ENCODE measurements around the gene SUN5.
A peak's percentile ranks its signal among the peaks of the same experiment; 100 is the strongest.

Gene SUN5

GRCh38 chr20:33015700-33016580, 11.7 kb upstream of the SUN5 start:
- no peak for TF ChIP-seq JUND (IDR thresholded peaks at IDR 0.05; ENCODE audit: low read depth)
- no peak for DNase-seq (ENCODE audit: low read depth in 1 of 2, low spot score in 1 of 2)
- in situ Hi-C loops (cut with HindIII; ENCODE audit: low pct_unique_long_range_greater_than_20kb, low sequenced_read_pairs): no loop called here

- DNase-seq (ENCODE audit: low read depth in 1 of 2, low spot score in 1 of 2): no peak
- in situ Hi-C loops (cut with HindIII; ENCODE audit: low pct_unique_long_range_greater_than_20kb, low sequenced_read_pairs): no loop called here
- no peak for TF ChIP-seq JUND (IDR thresholded peaks at IDR 0.05; ENCODE audit: low read depth)
These were observed 10.9 kb upstream of the SUN5 start for GRCh38 chr20:33015114-33015484.

GRCh38 chr20:33014336-33015113, 10.3 kb upstream of the SUN5 start:
- no peak for DNase-seq (ENCODE audit: low read depth in 1 of 2, low spot score in 1 of 2)
- in situ Hi-C loops (cut with HindIII; ENCODE audit: low pct_unique_long_range_greater_than_20kb, low sequenced_read_pairs): no loop called here
- TF ChIP-seq JUND (IDR thresholded peaks at IDR 0.05; ENCODE audit: low read depth): no peak

GRCh38 chr20:33013701-33014326, 9.6 kb upstream of the SUN5 start:
- DNase-seq (ENCODE audit: low read depth in 1 of 2, low spot score in 1 of 2): no peak
- in situ Hi-C loops (cut with HindIII; ENCODE audit: low pct_unique_long_range_greater_than_20kb, low sequenced_read_pairs): no loop called here

GRCh38 chr20:33012327-33013189, 8.3 kb upstream of the SUN5 start:
- no peak for TF ChIP-seq JUND (IDR thresholded peaks at IDR 0.05; ENCODE audit: low read depth)
- no peak for DNase-seq (ENCODE audit: low read depth in 1 of 2, low spot score in 1 of 2)
- in situ Hi-C loops (cut with HindIII; ENCODE audit: low pct_unique_long_range_greater_than_20kb, low sequenced_read_pairs): no loop called here

More at GRCh38 chr20:33013701-33014326, 9.6 kb upstream of the SUN5 start:
- TF ChIP-seq JUND (IDR thresholded peaks at IDR 0.05; ENCODE audit: low read depth): no peak

- no peak for DNase-seq (ENCODE audit: low read depth in 1 of 2, low spot score in 1 of 2)
- in situ Hi-C loops (cut with HindIII; ENCODE audit: low pct_unique_long_range_greater_than_20kb, low sequenced_read_pairs): no loop called here
- no peak for TF ChIP-seq JUND (IDR thresholded peaks at IDR 0.05; ENCODE audit: low read depth)
These were observed 6.6 kb upstream of the SUN5 start for GRCh38 chr20:33010674-33011449.

GRCh38 chr20:33010133-33010504, 5.9 kb upstream of the SUN5 start:
- TF ChIP-seq JUND (IDR thresholded peaks at IDR 0.05; ENCODE audit: low read depth): no peak
- DNase-seq (ENCODE audit: low read depth in 1 of 2, low spot score in 1 of 2): peak in 1 of 2 experiments; percentile 18
- in situ Hi-C loops (cut with HindIII; ENCODE audit: low pct_unique_long_range_greater_than_20kb, low sequenced_read_pairs): no loop called here

GRCh38 chr20:33009214-33010132, 5.2 kb upstream of the SUN5 start:
- TF ChIP-seq JUND (IDR thresholded peaks at IDR 0.05; ENCODE audit: low read depth): no peak
- peak in 1 of 2 experiments; percentile 44 for DNase-seq (ENCODE audit: low read depth in 1 of 2, low spot score in 1 of 2)
- in situ Hi-C loops (cut with HindIII; ENCODE audit: low pct_unique_long_range_greater_than_20kb, low sequenced_read_pairs): no loop called here

- in situ Hi-C loops (cut with HindIII; ENCODE audit: low pct_unique_long_range_greater_than_20kb, low sequenced_read_pairs): no loop called here
These were observed 4.3 kb upstream of the SUN5 start for GRCh38 chr20:33008336-33009213.

More at GRCh38 chr20:33008336-33009213, 4.3 kb upstream of the SUN5 start:
- no peak for DNase-seq (ENCODE audit: low read depth in 1 of 2, low spot score in 1 of 2)
- no peak for TF ChIP-seq JUND (IDR thresholded peaks at IDR 0.05; ENCODE audit: low read depth)

Measured in T47D (cell line).